Endothelial cell of hepatic sinusoid (primary cell): ENCODE measurements around the gene PIK3R3.
"Not testable (repeated sequence)": the region's sequence is repeated elsewhere in the genome, so short reads cannot be mapped to it uniquely, and the experiment has no call there.

Experiments
- in situ Hi-C: cut with HindIII; loops from 2 replicates; pipeline ENCODE4 v1.10.0; 2017; ENCODE audit warnings: low sequenced_read_pairs

The PIK3R3 gene

GRCh38 chr1:46076343-46076742 is 56.1 kb downstream of the PIK3R3 start:
- in situ Hi-C loops, result no loop called here

- in situ Hi-C loops, result no loop called here
These were observed 59.5 kb downstream of the PIK3R3 start for GRCh38 chr1:46072975-46073374.

- in situ Hi-C loops, result no loop called here
These were observed 62.1 kb downstream of the PIK3R3 start for GRCh38 chr1:46070164-46070814.

GRCh38 chr1:46068525-46068924 is 63.9 kb downstream of the PIK3R3 start:
- in situ Hi-C loops, result no loop called here

- in situ Hi-C loops, result no loop called here
These were observed 64.8 kb downstream of the PIK3R3 start for GRCh38 chr1:46067652-46068051.

- in situ Hi-C loops, result no loop called here
These were observed 67.0 kb downstream of the PIK3R3 start for GRCh38 chr1:46065405-46065804.

- in situ Hi-C loops, result no loop called here
These were observed 67.7 kb downstream of the PIK3R3 start for GRCh38 chr1:46064708-46065107.

- in situ Hi-C loops, result no loop called here
These were observed 69.6 kb downstream of the PIK3R3 start for GRCh38 chr1:46062651-46063319.

- in situ Hi-C loops, result no loop called here
These were observed 71.3 kb downstream of the PIK3R3 start for GRCh38 chr1:46061146-46061545.

GRCh38 chr1:46058936-46059335 is 73.5 kb downstream of the PIK3R3 start:
- in situ Hi-C loops, result no loop called here

- in situ Hi-C loops, result no loop called here
These were observed 74.6 kb downstream of the PIK3R3 start for GRCh38 chr1:46057781-46058180.

- in situ Hi-C loops, result not testable (repeated sequence)
These were observed 75.2 kb downstream of the PIK3R3 start for GRCh38 chr1:46057215-46057614.

- in situ Hi-C loops, result no loop called here
These were observed 76.1 kb downstream of the PIK3R3 start for GRCh38 chr1:46056325-46056724.

- in situ Hi-C loops, result no loop called here
These were observed 78.7 kb downstream of the PIK3R3 start for GRCh38 chr1:46053734-46054133.

- in situ Hi-C loops, result loop anchor here (5.0 kb wide), 1 partner anchor 78 kb away; no protein-coding TSS in a partner anchor
These were observed 88.3 kb downstream of the PIK3R3 start for GRCh38 chr1:46044116-46044515.

- in situ Hi-C loops, result loop anchor here (5.0 kb wide), 1 partner anchor 79 kb away; no protein-coding TSS in a partner anchor
These were observed 88.9 kb downstream of the PIK3R3 start for GRCh38 chr1:46043458-46044017.

- in situ Hi-C loops, result loop anchor here (5.0 kb wide), 1 partner anchor 80 kb away; no protein-coding TSS in a partner anchor
These were observed 90.5 kb downstream of the PIK3R3 start for GRCh38 chr1:46041974-46042373.

GRCh38 chr1:46041551-46041950 is 90.9 kb downstream of the PIK3R3 start:
- in situ Hi-C loops, result loop anchor here (5.0 kb wide), 1 partner anchor 81 kb away; no protein-coding TSS in a partner anchor

- in situ Hi-C loops, result loop anchor here (5.0 kb wide), 1 partner anchor 83 kb away; no protein-coding TSS in a partner anchor
These were observed 92.8 kb downstream of the PIK3R3 start for GRCh38 chr1:46039571-46040052.

GRCh38 chr1:46036894-46037839 is 95.3 kb downstream of the PIK3R3 start:
- in situ Hi-C loops, result no loop called here
